CD4-positive, alpha-beta memory T cell (primary cell): ENCODE data around the gene KIF26A. TPM values are rescaled to one million over a fixed set of nuclear protein-coding genes. Genes with fewer than 3 reads are reported as not detected.

Source experiments
- CTCF ChIA-PET: fragments of 350-600 bp; sonication (Branson Sonifier 250); formaldehyde crosslinking; loops from one replicate; lab custom pipeline; 2021; ENCODE audit warnings: inconsistent platforms; ENCODE audit not compliant: partially characterized antibody; lab: Charles Lee
- POLR2A ChIA-PET: fragments of 350-600 bp; sonication (Branson Sonifier 250); formaldehyde crosslinking; loops from one replicate; lab custom pipeline; 2021; ENCODE audit not compliant: partially characterized antibody; lab: Charles Lee
- DNase-seq, 5 donors: peaks; one replicate each; pipeline versions ENCODE4 v3.0.0 to v3.0.0-alpha.2; 2020 to 2022; ENCODE audit warnings: mixed read lengths in 1 of 5
- H3K27ac ChIP-seq: one replicate; pipeline ENCODE4 v1.7.0; 2013; ENCODE audit warnings: low read depth, low read length
- H3K27me3 ChIP-seq: 2 replicates; pipeline ENCODE4 v1.7.0; 2013; ENCODE audit warnings: mild to moderate bottlenecking, low read length, moderate library complexity; ENCODE audit not compliant: insufficient read depth
- H3K36me3 ChIP-seq: 2 replicates; pipeline ENCODE4 v1.7.0; 2013; ENCODE audit warnings: mild to moderate bottlenecking, low read length, moderate library complexity; ENCODE audit not compliant: insufficient read depth
- H3K4me1 ChIP-seq: 2 replicates; pipeline ENCODE4 v1.7.0; 2013; ENCODE audit warnings: mild to moderate bottlenecking, low read length, moderate library complexity; ENCODE audit not compliant: insufficient read depth
- H3K4me3 ChIP-seq, 2 donors: one replicate each; pipeline ENCODE4 v1.7.0; 2013; ENCODE audit warnings: low read length in 2 of 2, mild to moderate bottlenecking in 1 of 2
- H3K9me3 ChIP-seq, 2 donors: one replicate each; pipeline ENCODE4 v1.7.0; 2013; ENCODE audit warnings: low read length in 2 of 2, control low read depth in 1 of 2; ENCODE audit not compliant: control insufficient read depth in 1 of 2
- H3K27ac Mint-ChIP-seq, 7 donors: one replicate each; pipeline ENCODE4 v1.8.0; 2020 to 2021; ENCODE audit warnings: mixed read lengths in 7 of 7, mild to moderate bottlenecking in 6 of 7, inconsistent platforms in 3 of 7, moderate library complexity in 3 of 7
- H3K27me3 Mint-ChIP-seq, 2 donors: one replicate each; pipeline ENCODE4 v1.8.0; 2020 to 2021; ENCODE audit warnings: mixed read lengths in 2 of 2
- H3K36me3 Mint-ChIP-seq, 2 donors: one replicate each; pipeline ENCODE4 v1.8.0; 2020 to 2021; ENCODE audit warnings: mixed read lengths in 2 of 2, inconsistent platforms in 1 of 2, mild to moderate bottlenecking in 1 of 2
- H3K4me1 Mint-ChIP-seq, 4 donors: one replicate each; pipeline ENCODE4 v1.8.0; 2020 to 2021; ENCODE audit warnings: mixed read lengths in 4 of 4, mild to moderate bottlenecking in 1 of 4
- H3K4me3 Mint-ChIP-seq, 8 donors: one replicate each; pipeline ENCODE4 v1.8.0; 2020 to 2021; ENCODE audit warnings: mixed read lengths in 8 of 8, mild to moderate bottlenecking in 7 of 8, moderate library complexity in 6 of 8, inconsistent platforms in 3 of 8
- H3K9me3 Mint-ChIP-seq, 8 donors: one replicate each; pipeline ENCODE4 v1.8.0; 2020 to 2021; ENCODE audit warnings: mixed read lengths in 8 of 8, mild to moderate bottlenecking in 5 of 8, inconsistent platforms in 3 of 8, moderate library complexity in 1 of 8
- intact Hi-C: fragments of 100-400 bp; cut with micrococcal nuclease; formaldehyde crosslinking; loops from one replicate; pipeline ENCODE4 v1.15.1; 2023
- polyA plus RNA-seq, 2 donors: library from polyadenylated mRNA; unstranded; fragments of 300-500 nt; fragmentation: Illumina TruSeq; gene quantifications; one replicate each; pipeline ENCODE4 v1.2.3, GENCODE V29; 2021
- total RNA-seq, 2 experiments: library from RNA; stranded (reverse); gene quantifications; one replicate each; pipeline ENCODE4 v1.2.3, GENCODE V29; 2021

KIF26A gene
- total and polyA plus RNA-seq, 4 experiments from 2014 or later = 0.05 to 0.23 (median 0.22) TPM; not detected in 1

GRCh38 chr14:104121142-104121541, 17.2 kb upstream of the KIF26A start:
- Mint-ChIP-seq H3K36me3 (no peaks in the 10 kb centered on the region), H3K27ac (no peak overlapping the region), H3K4me1 (no peaks in the 10 kb centered on the region), H3K9me3 (peaks cover 3 to 26% (median 16%) of the 10 kb centered on the region in 8 donors), H3K27me3 (peaks cover 22 to 28% of the 10 kb centered on the region in 2 donors), H3K4me3 (no peak overlapping the region)
- Histone ChIP-seq H3K4me3 (no peak overlapping the region), H3K27ac (no peak overlapping the region), H3K9me3 (no peaks in the 10 kb centered on the region), H3K36me3 (no peaks in the 10 kb centered on the region), H3K27me3 (peaks cover 4% of the 10 kb centered on the region), H3K4me1 (no peaks in the 10 kb centered on the region)
- CTCF ChIA-PET = no interaction called here
- no peak for DNase-seq
- intact Hi-C loops = no loop called here
- POLR2A ChIA-PET = no interaction called here

- POLR2A ChIA-PET = no interaction called here
- no peaks in the 10 kb centered on the region for H3K4me1 Mint-ChIP-seq
- no peaks in the 10 kb centered on the region for H3K9me3 ChIP-seq
- intact Hi-C loops = no loop called here
- no peaks in the 10 kb centered on the region for H3K36me3 ChIP-seq
- H3K4me3 Mint-ChIP-seq = no peak overlapping the region
- CTCF ChIA-PET = interaction anchor here (0.8 kb wide), 1 partner anchor 46 kb away, joined by 3 read pairs; no protein-coding TSS in a partner anchor
- no peak overlapping the region for H3K4me3 ChIP-seq
- H3K4me1 ChIP-seq = no peaks in the 10 kb centered on the region
- no peak overlapping the region for H3K27ac Mint-ChIP-seq
- peaks cover 26 to 28% of the 10 kb centered on the region in 2 donors for H3K27me3 Mint-ChIP-seq
- DNase-seq = no peak
- no peaks in the 10 kb centered on the region for H3K27me3 ChIP-seq
- no peaks in the 10 kb centered on the region for H3K36me3 Mint-ChIP-seq
- peaks cover 5 to 39% (median 27%) of the 10 kb centered on the region in 8 donors for H3K9me3 Mint-ChIP-seq
- H3K27ac ChIP-seq = no peak overlapping the region
Measured at GRCh38 chr14:104123879-104124278, 14.5 kb upstream of the KIF26A start.

GRCh38 chr14:104125011-104125410, 13.4 kb upstream of the KIF26A start:
- Mint-ChIP-seq H3K27ac (no peak overlapping the region), H3K4me1 (no peaks in the 10 kb centered on the region), H3K4me3 (no peak overlapping the region), H3K9me3 (peaks cover 5 to 47% (median 35%) of the 10 kb centered on the region in 8 donors), H3K27me3 (peaks cover 27 to 29% of the 10 kb centered on the region in 2 donors), H3K36me3 (peaks cover 0 to 6% of the 10 kb centered on the region in 2 donors)
- no peaks in the 10 kb centered on the region for H3K9me3 ChIP-seq
- CTCF ChIA-PET = no interaction called here
- no peaks in the 10 kb centered on the region for H3K36me3 ChIP-seq
- no peaks in the 10 kb centered on the region for H3K4me1 ChIP-seq
- DNase-seq = no peak
- no peaks in the 10 kb centered on the region for H3K27me3 ChIP-seq
- H3K27ac ChIP-seq = no peak overlapping the region
- intact Hi-C loops = no loop called here
- POLR2A ChIA-PET = no interaction called here
- no peak overlapping the region for H3K4me3 ChIP-seq

- DNase-seq = no peak
- Histone ChIP-seq H3K4me1 (no peaks in the 10 kb centered on the region), H3K36me3 (no peaks in the 10 kb centered on the region), H3K9me3 (no peaks in the 10 kb centered on the region), H3K27ac (no peak overlapping the region), H3K27me3 (no peaks in the 10 kb centered on the region), H3K4me3 (no peak overlapping the region)
- intact Hi-C loops = no loop called here
- Mint-ChIP-seq H3K4me1 (no peaks in the 10 kb centered on the region), H3K27me3 (peaks cover 18 to 25% of the 10 kb centered on the region in 2 donors), H3K27ac (no peak overlapping the region), H3K36me3 (peaks cover 0 to 6% of the 10 kb centered on the region in 2 donors), H3K4me3 (no peak overlapping the region), H3K9me3 (peaks cover 5 to 53% (median 41%) of the 10 kb centered on the region in 8 donors)
- CTCF ChIA-PET = interaction anchor here (1.6 kb wide), 1 partner anchor 437 kb away, joined by 4 read pairs; no protein-coding TSS in a partner anchor
- POLR2A ChIA-PET = no interaction called here
Measured at GRCh38 chr14:104126753-104127152, 11.6 kb upstream of the KIF26A start.

GRCh38 chr14:104128981-104129380, 9.4 kb upstream of the KIF26A start:
- intact Hi-C loops = no loop called here
- Histone ChIP-seq H3K27me3 (peaks cover 8% of the 10 kb centered on the region), H3K36me3 (no peaks in the 10 kb centered on the region), H3K9me3 (no peaks in the 10 kb centered on the region), H3K4me1 (no peaks in the 10 kb centered on the region), H3K27ac (no peak overlapping the region), H3K4me3 (no peak overlapping the region)
- ChIA-PET CTCF (interaction anchor here (0.8 to 1.7 kb wide), 3 partner anchors 35 to 435 kb away, joined by 3 to 7 read pairs (median 3); no protein-coding TSS in a partner anchor), POLR2A (no interaction called here)
- DNase-seq = no peak
- H3K27ac Mint-ChIP-seq = no peak overlapping the region
- no peaks in the 10 kb centered on the region for H3K4me1 Mint-ChIP-seq
- H3K9me3 Mint-ChIP-seq = peaks cover 5 to 46% (median 37%) of the 10 kb centered on the region in 8 donors
- peaks cover 28 to 32% of the 10 kb centered on the region in 2 donors for H3K27me3 Mint-ChIP-seq
- H3K36me3 Mint-ChIP-seq = peaks cover 0 to 6% of the 10 kb centered on the region in 2 donors
- no peak overlapping the region for H3K4me3 Mint-ChIP-seq

- Mint-ChIP-seq H3K4me1 (no peaks in the 10 kb centered on the region), H3K27ac (no peak overlapping the region), H3K36me3 (peaks cover 0 to 6% of the 10 kb centered on the region in 2 donors), H3K9me3 (peaks cover 5 to 42% (median 36%) of the 10 kb centered on the region in 8 donors), H3K27me3 (peaks cover 30 to 34% of the 10 kb centered on the region in 2 donors), H3K4me3 (no peak overlapping the region)
- Histone ChIP-seq H3K9me3 (no peaks in the 10 kb centered on the region), H3K4me3 (no peak overlapping the region), H3K27ac (no peak overlapping the region), H3K4me1 (no peaks in the 10 kb centered on the region), H3K27me3 (peaks cover 8% of the 10 kb centered on the region), H3K36me3 (no peaks in the 10 kb centered on the region)
- intact Hi-C loops = no loop called here
- ChIA-PET POLR2A (no interaction called here), CTCF (interaction anchor here (1.0 kb wide), 1 partner anchor 435 kb away, joined by 3 read pairs; no protein-coding TSS in a partner anchor)
- DNase-seq = no peak
Measured at GRCh38 chr14:104129556-104129955, 8.8 kb upstream of the KIF26A start.

- Histone ChIP-seq H3K27me3 (peaks cover 13% of the 10 kb centered on the region), H3K4me1 (no peaks in the 10 kb centered on the region), H3K4me3 (no peak overlapping the region), H3K36me3 (no peaks in the 10 kb centered on the region), H3K9me3 (no peaks in the 10 kb centered on the region), H3K27ac (no peak overlapping the region)
- ChIA-PET CTCF (interaction anchor here (1.1 to 1.9 kb wide), 2 partner anchors 53 to 268 kb away, joined by 3 to 5 read pairs; no protein-coding TSS in a partner anchor), POLR2A (no interaction called here)
- Mint-ChIP-seq H3K4me1 (peaks cover 0 to 4% (median 0%) of the 10 kb centered on the region in 4 donors), H3K9me3 (peaks cover 2 to 33% (median 25%) of the 10 kb centered on the region in 8 donors), H3K36me3 (peaks cover 0 to 6% of the 10 kb centered on the region in 2 donors), H3K27ac (no peak overlapping the region), H3K4me3 (no peak overlapping the region), H3K27me3 (peaks cover 37% of the 10 kb centered on the region in 2 donors)
- DNase-seq = no peak
- intact Hi-C loops = no loop called here
Measured at GRCh38 chr14:104130974-104131651, 7.3 kb upstream of the KIF26A start.
